NCI-H446 (cell line): ENCODE measurements around the gene N4BP2.

Experiments used
- DNase-seq, 2 experiments: peaks; one replicate each; lab custom pipeline; 2025; lab: John Stamatoyannopoulos, UW

Gene N4BP2

DNA sequence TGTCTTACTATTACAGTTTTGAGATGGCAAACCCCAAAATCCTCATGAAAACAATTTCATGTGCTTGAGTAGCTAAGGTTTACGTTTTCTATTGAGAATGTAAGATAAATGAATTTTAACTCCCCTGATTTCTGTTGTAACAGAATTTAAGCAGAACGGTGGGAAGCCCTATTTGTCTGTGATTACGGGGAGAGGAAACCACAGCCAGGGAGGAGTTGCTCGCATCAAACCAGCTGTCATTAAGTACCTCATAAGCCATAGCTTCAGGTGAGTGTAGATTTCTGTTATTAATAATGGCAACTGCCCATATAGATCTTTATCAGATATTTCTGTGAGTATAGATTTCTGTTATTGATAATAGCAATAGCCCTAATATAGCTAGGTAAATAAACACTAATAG, 96.0 kb downstream of the N4BP2 start:
- no peak for DNase-seq

DNA sequence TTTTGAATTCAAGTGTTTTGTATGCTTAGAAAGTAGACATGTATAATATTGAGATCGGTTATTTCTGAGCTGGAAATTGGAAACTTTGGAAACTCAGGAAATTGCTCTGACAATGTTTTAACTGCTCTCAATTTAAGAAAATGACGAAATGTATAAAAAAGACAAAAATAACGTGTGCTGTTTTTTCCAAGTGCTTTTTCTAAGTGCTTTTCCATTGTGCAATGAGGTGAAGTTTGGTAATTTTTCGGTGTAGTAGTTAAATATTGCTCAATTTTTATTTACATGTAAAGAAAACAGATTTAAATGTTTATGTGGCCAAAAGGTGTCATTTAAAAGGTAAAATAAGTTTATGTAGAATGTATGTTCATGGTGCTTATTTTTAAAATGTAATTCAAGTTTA, 100.8 kb downstream of the N4BP2 start:
- DNase-seq: no peak

DNA sequence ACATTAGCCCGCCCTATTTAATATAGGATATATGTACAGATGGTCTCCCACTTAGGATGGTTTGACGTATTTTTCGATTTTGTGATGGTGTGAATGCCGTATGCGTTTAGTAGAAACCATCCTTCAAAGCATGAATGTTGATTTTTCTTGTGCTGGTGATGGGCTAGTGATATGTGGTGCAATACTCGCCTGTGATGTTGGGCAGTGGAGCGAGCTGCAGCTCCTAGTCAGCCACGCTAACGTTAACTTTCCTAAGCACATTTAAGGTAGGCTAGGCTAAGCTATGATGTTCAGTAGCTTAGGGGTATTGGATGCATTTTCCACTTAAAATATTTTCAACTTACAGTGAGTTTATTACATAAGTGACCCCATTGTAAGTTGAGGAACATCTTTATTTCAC, 103.6 kb downstream of the N4BP2 start:
- no peak for DNase-seq

DNA sequence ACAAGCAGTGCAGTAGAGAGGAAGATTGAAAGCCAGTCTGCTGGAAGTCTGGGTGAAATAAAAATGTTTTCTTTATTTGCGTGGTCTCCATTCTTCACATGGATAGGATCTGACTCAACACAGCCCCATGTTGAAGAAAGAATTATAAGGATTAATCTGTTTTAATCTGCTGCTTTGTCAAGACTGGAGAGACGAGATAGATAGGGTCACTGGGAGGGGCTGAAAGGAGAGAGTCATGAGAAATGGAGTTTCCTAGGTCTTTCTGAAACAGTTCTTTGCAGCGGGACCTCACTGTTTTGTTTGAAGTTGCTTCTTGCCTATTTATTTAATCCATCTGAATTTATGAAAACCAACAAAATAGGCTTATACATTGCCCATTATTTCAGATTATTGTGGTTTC, 107.8 kb downstream of the N4BP2 start:
- no peak for DNase-seq

DNA sequence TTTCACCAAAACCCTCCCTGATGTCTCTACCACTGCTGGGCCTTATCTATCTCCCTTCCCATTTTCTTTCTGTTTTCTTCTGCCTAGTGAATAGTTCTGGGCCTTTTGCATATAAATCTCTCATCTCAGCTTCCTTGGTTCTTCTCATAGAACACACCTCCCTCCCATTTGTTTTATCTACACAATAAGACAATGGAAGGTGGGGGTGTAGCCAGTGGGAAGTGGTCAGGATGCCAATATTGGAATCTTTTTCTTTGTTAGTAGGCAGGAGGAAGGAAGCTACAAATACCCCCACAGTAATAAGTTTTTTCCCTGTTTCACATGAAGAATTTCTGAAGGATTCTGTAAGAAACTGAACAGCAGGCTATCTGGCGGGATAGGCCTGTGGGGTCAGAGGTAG, 109.3 kb downstream of the N4BP2 start:
- no peak for DNase-seq

DNA sequence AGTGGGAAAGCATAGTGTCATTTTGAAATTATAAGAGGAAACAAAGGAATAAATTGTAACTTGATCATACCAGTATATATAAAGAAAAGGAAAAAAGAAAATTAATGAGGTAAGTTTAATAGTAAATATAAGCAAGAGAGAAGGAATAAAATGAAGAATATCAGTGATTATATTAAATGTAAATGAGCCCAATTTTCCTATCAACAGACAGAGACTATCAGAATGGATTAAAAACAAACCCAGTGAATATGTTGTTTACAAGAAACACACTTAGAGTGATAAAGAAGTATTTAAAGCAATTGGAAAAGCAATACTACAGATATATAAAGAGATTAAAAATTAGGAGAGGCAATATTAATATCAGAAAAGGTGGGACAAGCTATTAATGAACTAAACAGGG, 111.4 kb downstream of the N4BP2 start:
- DNase-seq: no peak

DNA sequence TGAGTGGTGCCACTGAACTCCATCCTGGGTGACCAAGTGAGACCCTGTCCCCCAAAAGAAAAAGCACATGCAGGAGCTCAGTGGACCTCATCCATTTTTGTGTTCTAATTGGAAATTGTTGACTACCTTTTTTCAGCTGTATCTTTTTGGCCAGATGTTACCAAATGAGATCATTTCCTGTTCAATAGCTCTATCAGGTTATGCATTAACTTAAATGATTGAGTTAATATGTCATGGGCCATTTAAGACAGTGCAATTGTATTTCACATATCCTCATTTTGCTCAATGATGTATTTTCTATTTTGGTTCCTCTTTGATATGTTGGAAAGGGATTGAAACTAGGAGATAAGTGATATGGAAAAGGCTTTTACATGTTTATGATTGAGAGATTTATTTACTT, 113.9 kb downstream of the N4BP2 start:
- DNase-seq: no peak

DNA sequence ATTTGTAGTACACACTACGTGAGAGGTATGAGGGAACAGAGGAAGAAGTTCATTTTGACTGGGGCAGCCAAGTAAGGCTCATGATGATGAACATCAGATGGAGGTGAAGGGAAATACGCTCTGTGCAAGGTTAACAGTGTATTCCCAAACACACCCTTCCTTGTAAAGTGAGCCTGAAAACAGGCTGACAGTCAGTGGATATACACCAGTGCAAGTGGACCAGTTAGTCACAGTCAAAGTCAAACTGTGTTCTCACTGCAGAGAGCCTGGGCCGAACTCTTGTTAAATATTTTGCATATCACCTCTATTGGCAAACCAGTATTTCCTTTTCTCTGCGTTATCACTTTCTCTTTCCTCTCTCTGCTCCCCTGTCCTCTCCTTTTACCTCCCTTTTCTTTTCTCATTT, 116.8 kb downstream of the N4BP2 start:
- no peak for DNase-seq

DNA sequence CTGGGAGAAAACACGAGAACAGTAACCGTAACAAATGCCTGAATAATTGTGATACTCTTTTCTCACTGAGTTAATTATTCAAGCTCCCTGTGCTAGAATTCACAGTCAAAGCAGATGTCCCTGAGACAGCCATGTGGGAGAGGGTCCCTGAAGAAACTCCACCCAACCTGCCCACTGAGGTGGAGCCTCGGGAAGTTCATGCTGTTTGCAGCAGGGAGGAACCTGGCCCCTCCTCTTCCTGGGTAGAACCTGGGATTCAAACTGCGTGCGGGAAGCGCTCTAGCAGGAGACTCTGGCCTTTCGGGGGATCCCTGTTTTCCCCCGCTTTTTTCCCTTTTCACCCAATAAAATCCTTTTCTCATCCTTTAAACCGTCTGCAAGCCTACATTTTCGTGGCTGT, 120.0 kb downstream of the N4BP2 start:
- no peak for DNase-seq

DNA sequence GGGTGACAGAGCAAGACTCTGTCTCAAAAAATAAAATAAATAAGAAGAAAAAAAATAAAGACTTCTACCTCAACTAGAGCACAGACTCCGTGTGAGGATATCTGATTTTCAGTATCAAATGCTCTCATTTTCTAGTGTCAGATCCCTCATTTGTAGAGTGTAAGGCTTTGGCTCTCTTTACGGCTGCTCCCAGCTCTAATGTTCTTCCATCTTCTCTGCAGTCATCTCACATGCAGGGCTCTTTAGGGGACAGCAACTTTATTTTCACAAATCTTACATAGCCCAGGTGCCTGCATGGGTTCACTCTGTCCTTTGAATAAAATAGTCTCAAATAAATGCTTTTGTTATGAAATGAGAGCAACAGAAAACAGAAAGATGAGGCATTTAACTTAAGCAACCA, 120.9 kb downstream of the N4BP2 start:
- DNase-seq: no peak

DNA sequence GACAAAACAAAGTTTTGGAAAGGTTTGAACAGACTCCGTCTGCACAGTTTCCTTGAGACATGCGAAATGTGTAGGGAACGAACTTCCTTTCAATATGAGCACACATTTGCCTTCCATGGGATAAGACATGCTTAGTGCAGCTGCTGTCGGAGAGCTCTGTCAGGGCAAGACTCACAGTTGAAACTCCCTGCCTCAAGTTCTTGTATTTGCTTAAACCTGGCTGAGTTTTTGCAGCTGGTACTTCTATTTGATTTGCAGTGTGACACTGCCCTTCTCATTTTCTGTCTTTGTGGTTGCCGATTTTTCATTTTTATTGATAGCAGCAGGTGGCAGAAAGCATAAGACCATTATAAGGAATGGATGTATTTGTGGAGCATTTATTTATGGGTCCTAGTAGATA, 122.0 kb downstream of the N4BP2 start:
- no peak for DNase-seq

DNA sequence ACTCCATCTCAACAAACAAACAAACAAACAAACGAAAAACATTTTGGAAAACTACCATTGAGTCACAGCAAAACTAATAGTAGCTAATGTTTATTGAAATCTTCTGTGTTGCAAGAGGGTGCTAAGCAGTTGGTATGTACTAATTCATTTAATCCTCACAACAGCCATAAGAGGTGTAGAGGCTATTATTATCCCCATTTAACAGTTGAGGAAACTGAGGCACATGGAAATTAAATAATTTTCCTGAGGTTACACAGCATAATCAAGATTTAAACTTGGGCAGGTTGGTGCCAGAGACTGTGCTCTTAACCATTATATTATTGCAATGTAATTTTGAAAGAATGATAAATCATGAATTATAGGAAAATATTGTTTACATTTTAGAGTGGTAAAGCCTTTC, 122.7 kb downstream of the N4BP2 start:
- no peak for DNase-seq

DNA sequence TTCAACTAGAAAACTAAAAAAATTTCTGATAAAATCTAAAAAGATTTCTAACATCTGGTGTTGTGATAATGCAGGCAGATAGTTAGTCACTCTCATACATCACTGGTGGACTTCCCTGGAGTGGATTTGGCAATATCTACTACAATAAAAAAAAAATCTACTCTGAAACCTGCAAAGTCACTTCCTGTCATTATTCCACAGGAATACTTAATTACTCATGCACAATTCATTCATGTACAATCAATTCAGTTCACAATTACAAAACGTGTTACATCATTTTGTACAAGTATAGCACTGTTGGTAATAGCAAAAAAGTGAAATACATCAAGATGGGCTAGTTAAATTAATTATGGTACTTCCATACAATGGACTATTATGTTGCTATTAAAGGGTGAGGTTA, 123.7 kb downstream of the N4BP2 start:
- DNase-seq: no peak

DNA sequence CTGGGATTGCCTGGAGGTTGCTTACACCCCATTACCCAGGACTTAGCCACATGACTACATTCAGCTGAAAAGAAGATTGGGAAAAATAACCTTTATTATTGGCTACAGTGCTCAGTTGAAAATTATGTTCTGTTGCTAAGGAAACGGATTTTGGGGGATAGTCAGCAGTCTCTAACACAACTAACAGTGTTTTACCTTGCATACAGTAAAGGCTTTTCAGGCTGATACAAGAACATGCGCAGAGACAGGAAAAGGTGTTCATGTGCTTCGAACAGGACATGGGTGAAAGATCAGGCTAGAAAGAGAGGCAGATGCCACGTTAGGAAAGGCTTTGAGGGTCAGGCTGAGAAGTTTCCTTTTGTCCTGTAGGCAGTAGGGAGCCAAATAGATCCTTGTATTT, 125.4 kb downstream of the N4BP2 start:
- DNase-seq: no peak

DNA sequence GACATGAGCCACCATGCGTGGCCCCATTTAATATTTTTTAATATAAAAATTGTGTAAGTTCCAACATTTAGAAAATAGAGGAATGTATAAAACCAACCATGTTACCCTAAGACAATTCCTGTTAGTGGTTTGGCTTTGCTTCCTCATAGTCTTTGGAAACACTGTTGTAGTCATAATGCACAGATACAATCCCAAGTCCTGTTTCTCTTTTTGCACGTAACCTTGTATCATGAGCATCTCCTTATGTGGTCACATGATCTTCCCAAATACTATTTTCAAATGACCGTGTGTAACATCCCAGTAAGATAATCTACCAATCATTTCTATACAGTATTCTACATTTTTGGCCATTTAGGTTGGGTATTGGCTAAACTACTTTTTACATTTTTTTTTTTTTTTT, 126.3 kb downstream of the N4BP2 start:
- no peak for DNase-seq

DNA sequence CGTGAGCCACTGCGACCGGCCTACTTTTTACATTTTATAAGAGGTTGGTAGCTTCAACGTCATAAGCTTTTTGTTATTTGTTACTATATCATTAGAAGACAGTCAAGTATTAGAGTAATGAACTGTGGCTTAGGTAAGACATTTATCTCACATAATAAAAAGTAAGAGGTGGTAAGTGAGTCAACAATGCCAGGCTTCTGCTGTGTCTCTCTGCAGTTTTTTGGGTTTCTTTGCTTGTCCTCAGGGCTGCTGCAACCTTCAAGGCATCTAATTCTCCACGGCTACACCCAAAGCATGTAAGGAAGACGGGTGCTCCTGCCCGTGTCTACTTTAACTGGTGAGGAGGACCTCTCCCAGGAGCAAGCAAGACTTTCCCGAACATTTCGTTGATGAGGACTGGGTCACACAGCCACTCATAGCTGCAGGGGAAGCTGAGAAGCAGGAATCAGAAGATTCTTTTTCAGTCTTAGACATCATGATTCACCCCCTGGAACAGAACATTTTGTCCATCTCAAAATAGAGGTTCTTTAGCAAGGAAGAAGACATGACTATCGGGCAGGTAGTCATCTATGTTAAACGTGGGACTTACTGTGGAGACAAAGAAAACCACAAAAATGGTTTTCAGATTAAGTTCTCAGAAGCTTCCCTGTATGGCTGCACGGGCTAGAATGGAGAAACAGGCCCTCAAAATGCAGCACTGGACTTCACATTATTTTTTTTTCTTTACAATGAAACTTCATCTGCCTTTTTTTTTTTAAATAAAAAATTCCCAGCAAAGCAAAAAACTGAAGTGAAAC, 127.2 kb downstream of the N4BP2 start:
- no peak for DNase-seq

DNA sequence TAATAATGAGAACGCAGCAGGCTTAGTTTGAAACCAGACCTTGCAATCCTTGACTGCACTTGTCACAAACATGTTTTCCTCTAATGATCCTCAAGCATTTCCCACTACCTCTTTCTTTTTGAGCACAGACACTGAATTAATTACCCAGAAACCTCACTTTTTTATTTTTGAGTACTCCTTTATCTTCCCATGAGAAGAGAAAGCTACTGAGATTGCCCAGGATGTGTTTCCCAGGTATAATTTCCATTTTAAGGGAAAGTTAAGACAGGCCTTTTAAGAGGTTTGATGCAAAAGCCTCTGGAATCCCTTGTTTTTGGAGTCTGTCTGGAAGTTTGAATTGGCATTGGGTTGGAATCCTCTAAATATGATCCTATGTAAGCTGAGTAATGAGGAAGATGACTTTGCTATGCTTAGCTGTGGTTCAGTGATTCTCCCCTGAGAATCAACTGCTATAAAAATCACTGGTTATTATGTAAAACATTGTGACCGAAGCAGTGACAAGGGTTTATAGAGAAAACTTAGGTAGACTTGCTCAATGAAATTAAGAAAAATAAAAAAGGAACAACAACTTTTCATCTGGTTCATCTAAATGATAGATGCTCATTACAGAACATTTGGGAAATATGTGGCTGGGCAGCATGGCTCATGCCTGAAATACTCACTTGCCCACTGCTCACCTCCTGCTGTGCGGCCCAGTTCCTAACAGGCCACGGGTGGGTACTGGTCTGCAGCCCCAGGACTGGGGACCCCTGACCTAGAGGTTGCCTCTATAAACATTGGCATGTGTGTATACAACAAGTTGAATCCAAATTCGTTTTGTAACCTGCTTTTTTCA, 129.4 kb downstream of the N4BP2 start:
- no peak for DNase-seq

DNA sequence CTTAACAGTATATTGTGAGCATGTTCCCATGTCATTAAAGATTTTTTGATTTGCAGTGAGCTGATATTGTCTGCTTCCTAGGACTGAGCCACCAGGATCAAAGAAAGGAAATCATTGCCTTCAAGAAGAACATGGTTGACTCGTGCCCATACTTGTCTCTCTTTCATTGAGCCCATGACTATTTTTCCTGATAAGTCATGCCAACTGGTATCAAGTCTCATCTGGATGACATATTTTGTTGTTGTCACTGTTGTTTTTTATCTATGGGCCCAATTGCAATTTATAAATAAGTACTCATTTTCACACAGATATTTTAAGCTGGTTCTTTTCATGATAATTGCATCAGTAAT, 130.0 kb downstream of the N4BP2 start:
- DNase-seq: no peak

DNA sequence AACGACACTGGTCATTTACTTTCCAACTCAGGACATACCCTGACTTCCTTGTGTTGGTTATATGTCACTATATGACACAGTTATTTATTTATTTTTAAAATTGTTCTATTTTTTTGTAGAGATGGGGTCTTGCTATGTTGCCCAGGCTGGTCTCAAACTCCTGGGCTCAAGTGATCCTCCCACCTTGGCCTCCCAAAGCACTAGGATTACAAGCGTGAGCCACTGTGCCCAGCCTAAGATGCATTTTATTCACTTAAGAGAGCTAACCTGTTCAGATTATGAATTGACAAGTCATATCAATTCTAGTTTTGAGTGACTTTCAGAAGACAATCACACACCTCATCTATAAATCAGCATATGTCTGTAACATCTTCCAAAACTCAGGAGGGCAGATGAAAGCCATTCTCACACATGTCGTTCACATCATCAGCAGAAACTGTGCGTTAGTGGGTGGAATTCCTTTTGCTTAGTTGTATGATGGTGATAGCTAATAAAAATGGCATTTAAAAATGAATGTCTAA, 130.8 kb downstream of the N4BP2 start:
- no peak for DNase-seq

DNA sequence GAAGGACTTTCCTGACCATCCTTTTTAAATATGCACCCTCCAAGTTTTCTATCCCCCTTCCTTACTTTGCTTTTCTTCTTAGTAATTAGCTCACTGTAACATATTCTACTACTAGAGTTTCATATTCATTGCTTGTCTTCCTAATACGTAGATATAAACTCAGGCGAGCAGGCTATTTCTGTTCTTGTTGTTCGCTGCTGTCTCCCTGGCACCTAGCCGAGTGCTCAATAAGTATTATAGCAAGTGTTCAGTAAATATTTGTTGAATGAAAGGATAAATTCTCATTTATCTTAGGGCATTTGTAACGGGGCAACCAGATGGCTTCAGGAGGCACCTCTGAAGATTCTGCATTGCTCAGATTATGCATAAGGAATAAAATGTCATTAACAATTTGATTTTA, 133.4 kb downstream of the N4BP2 start:
- DNase-seq: no peak

DNA sequence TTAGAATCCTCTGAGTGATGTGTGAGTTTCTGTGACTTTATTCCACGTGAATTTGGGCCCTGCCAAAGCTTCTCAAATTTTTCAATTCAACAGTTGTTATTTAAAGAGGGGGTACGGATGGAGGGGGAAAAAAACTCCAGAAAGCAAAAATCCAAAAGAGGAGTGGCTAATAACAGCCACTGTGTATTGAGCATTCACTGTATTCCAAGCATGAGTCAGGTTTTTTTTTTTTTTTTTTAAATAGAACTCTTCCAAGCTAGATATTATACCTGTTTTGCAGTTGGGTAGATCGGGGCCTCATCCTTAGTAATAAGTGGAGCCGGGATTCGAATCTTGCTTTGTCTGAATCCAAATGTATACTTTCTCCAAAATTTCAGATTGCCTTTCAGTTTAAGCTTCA, 133.8 kb downstream of the N4BP2 start:
- no peak for DNase-seq

DNA sequence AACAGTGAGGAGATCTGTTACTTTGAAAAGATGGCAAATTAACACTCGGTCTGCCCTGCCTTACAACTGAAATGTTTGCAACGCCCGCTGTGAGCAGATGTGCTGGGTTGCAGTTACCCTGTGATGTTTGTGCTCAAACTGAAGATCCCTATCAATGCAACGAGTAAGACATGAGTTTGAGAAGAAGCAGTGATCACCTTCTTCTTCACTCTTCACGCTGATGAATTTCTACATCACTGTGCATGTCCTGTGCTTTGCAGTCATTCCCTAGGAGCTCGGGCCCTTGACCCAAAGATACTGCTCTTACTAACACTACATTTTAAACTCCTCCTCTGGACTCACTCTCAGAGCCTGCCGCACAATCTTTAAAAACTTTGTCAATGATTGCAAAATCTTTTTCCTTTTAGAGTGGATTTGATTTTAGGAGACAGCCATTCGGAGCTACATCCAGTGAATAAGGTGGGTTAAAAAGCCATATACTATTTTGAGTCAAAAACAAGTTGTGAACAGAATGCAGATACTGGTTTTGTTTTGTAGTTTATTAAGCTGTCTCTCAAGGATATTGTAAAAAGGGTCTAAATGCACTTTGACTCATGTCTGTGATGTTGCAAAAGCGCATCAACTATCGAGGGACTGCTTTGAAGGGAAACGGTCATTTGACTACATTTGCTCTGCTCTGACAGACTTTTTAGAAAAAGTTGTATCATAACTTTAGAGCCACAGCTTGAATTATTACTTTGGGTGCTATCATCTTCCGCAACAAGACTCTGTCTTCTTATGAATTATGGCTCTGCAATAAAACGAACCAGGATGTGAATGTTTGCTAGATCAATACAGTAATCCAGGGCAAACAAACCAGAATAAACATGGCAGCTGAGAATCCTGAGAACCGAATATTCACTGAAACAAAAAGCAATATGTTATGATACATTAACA, 134.5 kb downstream of the N4BP2 start:
- DNase-seq: no peak
